DMS79 (cell line): Measurements from ENCODE around the gene FBRSL1.

Experiments used
- DNase-seq: peaks from one replicate; lab custom pipeline; 2025; lab: John Stamatoyannopoulos, UW

The FBRSL1 gene

DNA sequence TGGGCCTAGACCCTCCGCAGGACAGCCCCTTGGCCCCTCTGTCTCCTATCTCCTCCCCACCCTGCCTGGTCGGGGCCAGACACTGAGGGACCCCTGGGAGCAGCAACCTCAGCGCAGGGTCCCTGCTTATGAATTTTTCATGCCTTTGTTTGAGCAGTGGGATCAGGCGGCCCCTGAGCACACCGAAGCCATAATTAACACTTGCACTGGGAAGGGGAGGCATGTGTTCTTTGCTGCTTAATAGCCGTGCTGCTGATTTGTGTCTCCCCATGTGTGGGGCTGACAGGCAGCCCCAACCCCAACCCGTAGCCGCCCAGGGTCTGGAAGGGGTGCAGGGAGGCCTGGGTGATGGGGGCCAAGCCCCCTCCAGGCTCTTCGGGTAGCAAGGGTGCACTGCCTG, 52.7 kb downstream of the FBRSL1 start:
- no peak for DNase-seq

DNA sequence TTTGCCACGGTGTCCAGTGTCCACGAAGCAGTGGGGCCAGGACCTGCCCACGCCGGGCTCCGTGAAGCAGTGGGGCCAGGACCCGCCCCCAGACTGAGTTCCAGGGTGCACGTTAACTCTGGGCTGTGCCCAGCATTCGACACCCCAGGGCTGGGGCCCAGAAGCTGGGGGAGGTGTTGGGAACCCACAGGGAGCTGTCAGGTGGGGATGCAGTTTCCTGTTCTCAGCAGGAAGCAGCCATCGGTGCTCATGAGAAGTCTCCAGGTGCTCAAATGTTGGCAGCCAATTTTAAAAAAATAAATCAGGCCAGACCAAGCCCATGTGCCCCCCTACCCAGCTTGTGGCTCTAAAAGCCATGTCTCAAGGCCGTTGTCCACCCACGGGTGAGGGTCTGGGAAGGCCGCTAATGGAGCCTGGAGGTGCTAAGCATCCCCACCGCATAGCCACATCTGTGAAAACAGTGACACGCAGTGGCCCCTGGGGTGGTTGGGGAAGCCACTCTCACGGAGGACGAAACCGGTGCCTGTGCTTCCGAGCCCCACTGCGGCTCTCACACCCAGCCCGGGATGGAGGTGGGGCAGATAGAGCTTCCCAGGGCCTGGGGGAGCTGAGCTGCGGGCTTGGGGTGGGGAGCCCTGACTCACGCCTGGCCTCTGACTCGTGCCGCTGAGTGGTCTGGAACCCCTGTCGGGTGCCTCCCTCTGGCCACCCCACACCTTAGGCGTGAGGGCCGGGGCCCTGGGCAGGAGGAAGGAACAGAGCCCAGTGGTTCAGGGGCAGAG, 53.5 kb downstream of the FBRSL1 start:
- DNase-seq: no peak

DNA sequence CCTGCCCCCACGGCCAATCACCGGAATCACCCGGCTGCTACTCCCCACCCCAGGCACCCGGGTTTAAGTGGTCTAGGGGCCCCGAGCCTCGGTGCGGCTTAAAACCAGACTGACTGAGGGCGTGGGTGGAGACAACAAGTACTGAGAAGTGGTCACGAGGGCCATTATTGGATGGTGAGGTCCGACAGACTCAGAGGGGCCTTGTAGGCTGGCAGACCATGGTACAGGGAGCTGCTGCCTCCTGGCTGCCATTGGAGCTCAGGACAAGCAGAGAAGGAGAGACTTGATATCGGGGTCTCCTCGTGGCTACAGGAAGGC, 54.1 kb downstream of the FBRSL1 start:
- DNase-seq: no peak

DNA sequence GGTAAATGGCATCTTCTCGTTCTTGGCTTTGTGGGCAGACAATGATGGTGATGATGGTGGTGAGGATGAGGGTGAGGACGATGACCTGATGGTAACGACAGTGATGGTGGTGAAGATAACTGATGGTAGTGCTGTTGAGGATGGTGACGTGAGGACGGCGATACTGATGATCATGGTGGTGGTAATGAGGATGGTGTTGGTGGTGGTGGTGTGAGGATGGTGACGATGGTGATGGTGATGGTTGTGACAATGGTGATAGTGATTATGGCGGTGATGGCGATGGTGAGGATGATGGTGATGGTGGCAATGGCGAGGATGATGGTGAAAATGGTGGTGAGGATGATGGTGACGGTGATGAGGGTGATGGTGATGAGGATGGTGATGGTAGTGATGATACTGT, 54.5 kb downstream of the FBRSL1 start:
- no peak for DNase-seq

DNA sequence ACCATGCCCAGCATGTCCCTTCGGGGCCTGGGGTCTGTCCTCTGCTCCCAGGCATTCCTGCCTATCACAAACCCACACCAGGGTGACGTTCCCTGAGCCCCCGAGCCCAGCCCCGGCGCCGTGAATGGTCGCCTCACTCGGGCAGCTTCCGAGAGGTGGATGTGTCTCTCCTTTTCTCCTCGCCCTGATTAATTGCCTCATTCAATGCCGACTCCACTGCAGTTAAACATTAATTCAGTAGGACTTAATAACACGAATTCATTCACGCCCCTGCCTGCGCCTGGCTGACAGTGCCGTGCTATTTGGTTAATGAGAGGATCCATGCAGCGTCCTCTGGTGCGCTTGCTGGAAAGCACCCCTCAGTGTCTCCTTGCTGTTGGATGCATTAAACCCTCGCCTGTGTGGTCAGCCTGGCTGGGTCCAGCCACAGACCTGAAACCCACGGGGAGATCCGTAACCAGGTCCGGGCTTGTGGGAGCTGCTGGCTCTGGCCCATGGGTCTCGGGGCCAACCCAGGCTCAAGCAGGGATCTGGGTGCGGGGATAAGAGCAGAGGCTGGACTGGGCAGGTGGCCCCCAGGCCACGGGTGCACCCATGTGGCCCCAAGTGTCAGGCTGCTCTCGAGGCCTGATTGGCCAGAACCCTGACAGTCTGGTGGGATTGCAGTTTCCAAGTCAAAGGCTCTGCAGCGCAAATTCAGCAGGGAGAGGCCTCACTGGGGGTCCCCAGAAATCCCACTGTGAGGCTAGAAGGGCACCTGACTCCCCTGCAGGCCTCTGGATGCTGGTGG, 55.4 kb downstream of the FBRSL1 start:
- no peak for DNase-seq

DNA sequence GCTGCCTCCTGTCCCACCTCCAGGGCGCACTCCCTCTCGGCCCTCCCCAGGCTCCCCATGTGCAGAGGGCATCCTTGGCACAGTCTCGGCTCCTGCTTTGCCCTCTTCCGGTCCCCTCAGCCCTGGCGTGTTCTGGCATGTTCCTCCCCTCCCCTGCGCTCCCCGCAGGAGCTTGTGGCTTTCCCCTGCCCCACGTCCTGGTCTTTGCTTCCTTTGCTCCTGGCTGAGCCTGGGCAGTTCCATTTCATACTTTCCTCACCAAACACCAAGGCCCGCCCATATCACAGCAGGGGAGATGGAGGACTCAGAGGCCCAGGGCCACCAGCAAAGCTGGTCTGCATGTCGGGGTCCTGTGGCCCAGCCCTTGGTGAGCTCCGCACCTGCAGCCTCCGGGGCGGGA, 56.0 kb downstream of the FBRSL1 start:
- DNase-seq: no peak

DNA sequence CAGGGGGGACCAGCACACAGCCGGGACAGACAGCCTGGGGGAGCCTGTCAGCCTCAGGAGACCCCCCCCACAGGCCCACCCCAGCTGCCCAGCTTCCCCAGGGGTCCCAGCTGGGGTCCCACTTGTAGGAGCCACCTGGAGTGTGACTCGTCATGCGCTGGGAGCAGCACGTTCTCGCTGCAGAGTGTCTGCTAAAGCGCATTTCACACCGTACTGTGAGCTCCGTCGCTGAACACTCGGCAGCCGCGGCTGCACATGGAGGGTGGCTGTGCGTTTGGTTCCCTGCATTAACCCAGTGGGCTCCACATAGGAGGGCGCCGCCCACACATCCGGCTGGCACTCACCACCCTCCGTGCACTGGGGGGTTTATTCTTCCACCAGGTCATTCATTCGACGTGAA, 56.7 kb downstream of the FBRSL1 start:
- DNase-seq: no peak

DNA sequence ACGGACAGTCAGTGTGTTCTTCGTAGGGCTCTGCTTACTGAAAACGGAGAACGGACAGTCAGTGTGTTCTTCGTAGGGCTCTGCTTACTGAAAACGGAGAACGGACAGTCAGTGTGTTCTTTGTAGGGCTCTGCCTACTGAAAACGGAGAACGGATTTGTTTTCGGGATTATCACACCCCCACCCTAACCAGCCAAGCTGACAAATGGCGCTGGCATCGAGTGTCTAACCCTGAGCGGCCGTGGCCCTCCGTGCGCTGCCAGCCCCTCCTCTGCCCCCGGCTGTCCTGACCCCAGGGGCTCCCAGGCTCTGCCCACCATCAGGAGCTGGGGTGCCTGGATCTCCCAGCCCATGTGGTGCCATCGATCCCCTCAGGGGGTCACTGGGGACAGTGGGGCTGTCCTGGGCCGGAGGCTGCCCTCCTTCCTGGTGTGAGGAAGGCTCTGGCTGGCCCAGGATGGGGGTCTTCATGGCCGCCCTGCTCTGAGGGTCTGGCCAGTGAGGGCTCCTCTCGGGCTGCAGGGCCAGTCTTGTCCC, 57.3 kb downstream of the FBRSL1 start:
- no peak for DNase-seq

DNA sequence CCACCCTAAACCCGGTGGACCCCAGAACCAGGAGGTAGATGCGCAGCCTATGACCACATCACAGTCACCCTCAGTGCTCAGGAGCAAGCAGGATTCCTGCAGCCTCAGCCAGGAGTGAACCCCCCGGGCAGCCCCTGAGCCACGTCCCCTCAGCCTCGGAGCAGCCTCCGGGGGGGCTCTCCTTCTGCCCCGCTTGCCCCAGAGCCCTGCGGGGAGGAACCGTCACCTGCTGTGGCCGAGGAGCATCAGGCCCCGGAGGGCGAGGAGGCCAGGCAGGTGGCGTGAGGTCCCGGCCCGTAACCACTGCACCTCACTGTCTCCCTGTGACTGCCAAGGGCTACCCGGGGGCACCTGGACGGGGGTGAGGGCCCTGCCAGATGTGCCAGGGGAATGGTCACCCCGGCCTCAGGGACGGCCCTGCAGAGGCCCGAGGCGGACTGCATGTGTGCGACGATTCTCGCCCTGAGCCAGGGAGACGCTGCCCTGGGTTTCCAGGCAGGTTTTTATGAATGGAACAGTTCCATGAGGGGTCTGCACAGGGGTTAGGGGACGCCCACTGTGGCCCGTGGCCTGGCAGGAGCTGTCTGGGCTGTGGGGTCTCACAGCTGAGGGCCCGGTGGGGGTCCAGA, 58.6 kb downstream of the FBRSL1 start:
- no peak for DNase-seq

DNA sequence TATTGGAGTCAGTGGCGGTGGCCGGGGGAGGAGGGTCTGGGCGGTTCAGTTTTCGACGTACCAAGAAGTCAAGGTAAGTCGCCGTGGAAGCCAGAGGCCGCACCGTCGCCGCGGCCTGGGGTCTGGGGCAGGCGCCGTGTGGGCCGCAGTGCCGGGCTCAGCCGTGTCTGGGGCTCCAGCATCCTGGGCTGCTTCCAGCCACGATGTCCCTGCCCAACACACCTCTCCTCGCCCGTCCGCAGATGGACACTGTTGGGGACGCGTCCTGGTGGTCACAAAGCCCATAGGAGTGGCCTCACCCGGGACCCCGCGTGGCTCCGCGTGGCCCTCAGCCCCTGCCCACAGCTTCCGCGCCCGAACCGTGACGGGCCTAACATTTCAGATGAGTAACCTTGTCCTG, 59.1 kb downstream of the FBRSL1 start:
- DNase-seq: no peak

DNA sequence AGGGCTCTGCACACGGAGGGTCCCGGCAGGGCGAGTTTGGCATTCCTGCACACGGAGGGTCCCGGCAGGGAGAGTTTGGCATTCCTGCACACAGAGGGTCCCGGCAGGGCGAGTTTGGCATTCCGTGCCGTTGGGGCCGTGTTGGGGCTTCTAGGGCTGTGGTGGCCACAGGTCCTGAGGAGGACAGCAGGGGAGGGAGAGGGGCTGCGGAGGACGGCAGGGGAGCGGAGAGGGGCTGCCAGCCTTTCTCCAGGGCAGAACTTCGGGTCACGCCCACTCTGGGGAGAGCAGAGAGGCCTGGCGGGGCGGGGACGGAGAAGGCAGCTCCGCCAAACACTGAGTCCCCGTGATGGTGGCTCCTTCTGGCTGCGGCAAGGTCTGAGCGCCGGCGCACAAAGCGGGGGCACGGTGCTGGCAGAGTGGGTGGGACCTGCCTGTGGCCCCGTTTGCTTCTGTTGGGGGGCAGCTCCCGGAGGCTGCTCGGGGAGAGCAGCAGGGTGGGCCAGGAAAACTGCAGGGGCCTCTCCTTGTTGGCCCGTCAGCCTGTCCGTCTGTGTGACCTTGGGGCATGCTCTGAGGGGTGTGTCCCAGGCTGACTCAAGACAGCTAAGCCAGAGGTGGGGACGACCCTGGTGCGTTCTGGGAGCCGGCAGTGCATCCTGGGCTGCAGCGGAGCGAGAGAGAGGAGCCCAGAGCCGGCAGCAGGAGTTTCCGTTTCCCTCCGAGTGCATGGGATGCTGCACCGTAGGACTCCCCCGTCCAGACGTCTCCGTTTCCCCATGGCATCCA, 60.3 kb downstream of the FBRSL1 start:
- no peak for DNase-seq

DNA sequence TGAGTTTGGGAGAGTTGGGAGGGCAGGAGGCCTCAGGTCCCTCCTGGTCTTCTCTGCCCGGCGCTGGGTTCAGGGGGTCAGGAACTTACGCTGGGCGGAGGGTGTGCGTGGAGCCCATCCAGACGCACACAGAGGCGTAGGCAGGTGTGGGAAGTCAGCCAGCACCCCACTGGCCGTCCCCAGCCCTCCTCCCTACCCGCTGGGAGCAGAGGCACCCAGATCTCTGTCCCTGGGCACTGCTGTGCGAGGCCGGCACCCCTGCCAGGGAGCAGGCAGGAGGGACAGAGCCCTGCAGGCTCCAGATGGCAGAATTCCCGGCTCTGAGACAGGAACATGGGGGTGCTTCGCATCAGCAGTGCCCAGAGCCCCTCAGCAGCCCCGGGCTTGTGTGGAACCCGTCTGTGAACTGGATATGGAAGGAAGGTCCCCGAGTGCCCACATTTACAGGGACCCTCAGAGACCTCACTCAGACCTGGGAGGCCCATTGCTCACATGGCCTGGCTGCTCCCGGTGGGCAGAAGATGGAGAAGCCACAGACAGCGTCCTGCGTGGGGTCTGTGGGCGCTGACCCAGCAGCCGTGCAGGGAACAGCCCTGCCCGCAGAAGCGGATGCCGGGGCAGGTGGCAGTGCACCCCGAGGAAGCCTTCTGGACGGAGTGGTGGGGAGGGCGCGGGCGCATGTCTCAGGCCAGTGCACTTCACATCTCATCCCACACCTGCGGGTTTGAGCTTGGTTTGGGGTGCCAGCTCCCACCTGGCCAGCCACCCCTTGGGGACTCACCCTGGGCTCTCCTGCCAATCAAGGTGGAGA, 61.1 kb downstream of the FBRSL1 start:
- DNase-seq: no peak

DNA sequence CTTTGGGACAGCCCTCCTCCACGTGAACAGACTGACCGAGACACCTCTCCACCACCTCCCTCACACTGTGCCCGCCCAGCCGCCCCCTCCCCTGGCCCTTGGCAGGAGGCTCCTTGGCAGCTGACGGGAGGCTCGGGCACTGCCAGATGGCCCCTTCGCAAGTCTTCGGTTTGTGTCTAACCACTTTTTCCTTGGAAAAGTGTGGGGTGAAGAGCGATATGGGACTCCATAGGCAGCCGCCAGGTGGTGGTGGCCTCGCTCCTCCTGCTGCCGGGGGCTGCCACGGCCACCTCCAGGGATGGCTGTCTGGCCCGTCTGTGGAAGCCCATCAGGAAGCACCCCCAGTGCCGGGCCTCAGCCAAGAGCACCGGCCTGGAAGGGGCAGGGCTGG, 61.7 kb downstream of the FBRSL1 start:
- no peak for DNase-seq

DNA sequence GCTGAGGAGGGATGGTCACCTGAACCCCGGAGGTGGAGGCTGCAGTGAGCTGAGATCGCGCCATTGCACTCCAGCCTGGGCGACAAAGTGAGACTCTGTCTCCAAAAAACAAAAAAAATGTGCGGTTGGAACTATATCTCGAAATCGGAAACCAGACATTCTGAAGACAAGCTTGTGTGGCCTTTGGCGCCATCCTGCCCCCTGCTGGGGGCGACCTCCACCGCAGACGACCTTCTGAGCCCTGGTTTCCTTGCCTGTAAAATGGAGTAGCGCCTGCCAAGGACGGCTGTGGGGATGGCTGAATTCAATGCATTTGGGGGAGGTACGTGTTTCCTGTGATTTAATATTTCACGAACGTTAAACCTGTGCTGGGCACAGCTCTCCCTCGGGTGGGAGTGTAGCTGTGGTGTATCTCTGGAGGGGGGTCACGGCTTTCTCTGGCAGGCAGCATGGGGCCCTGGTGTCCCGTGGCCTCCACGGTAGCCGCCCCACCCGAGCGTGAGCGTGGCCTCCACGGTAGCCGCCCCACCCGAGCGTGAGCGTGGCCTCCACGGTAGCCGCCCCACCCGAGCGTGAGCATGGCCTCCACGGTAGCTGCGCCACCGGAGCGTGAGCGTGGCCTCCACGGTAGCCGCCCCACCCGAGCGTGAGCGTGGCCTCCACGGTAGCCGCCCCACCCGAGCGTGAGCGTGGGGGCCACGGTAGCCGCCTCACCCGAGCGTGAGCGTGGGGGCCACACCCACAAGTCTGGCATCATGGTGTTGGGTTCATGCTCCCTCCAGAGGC, 65.1 kb downstream of the FBRSL1 start:
- DNase-seq: no peak

DNA sequence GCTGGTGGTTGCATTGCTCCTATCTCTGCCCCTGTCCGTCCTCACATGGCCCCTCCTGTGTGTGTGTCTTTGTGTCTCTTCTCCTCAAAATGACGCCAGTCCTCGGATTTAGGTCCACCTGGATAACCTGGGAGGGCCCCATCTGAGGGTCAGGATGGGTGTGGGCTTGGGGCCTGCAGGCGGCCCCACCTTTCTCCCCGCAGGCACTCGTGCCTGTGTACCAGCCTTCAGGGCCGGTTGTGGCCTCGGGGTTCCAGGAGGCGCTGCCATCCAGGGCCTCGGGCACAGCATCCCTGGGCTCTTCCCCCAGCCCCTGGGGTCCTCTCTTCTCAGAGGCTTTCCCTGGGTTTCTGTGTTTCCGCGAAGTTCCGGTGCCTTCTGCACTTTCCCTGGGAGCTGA, 65.7 kb downstream of the FBRSL1 start:
- DNase-seq: no peak

DNA sequence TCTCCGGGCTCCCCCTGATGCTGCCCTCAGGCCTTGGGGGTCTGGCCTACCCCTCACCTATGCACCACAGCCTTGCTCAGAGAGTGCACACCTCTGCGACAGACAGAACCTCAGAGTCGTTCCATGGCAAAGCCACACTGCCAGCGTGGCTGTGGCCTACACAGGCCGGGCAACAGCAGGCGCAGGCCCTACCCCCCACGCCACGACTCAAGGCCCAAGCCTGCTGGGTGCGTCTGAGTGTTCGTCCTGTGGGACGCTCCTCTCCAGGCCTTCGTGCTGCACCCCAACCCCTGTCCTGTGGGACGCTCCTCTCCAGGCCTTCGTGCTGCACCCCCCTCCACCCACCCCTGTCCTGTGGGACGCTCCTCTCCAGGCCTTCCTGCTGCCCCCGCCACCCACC, 66.3 kb downstream of the FBRSL1 start:
- DNase-seq: no peak

DNA sequence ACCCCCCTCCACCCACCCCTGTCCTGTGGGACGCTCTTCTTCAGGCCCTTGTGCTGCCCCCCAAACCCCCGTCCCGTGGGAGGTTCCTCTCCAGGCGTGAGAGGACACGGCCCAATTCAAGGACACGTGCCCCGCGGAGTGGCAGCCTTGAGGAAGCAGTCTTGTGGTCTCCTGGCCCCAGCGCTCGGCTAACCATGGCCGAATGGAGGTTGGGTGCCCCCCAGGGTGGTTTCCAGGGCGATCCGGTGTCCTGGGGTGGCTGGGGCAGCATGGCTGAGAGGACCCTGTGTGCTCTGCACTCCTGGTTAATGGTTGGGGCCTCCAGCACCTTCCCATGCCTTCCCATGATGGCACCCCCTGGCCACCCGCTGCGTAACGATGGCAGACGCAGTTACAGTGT, 66.8 kb downstream of the FBRSL1 start:
- no peak for DNase-seq

DNA sequence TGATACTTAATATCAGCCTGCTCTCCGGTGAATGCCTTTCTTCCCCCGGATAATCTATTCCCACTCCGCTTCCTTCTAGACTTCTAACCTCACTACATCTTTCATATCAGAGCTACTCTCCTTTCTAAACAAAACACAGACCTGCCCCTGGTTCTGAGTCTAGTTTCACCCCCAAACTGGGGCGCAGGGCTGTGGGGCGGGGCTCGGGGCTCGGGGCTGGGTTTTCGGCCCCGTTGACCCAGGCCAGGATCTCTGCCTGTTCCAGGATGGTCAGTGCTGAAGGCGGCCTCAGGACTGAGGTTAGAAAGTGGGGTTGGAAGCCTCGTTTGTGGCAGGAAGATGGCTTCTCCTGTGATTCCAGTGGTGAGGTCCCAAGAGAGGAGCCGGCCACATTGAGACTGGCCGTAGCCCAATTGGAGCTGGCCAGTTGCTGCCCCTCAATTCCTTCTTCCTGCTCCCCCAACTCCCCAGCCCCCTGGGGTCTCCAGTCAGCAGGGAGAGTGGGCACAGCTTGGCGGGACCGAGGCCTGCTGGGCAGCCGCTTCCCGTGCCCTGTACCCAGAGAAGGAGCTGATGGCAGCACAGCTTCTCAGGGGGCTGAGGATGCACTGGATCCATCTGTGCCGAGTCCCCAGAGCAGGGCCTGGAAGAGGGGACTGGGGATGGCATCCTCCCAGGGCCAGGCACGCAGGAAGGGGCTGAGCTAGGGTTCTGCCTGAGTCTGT, 67.5 kb downstream of the FBRSL1 start:
- DNase-seq: no peak

DNA sequence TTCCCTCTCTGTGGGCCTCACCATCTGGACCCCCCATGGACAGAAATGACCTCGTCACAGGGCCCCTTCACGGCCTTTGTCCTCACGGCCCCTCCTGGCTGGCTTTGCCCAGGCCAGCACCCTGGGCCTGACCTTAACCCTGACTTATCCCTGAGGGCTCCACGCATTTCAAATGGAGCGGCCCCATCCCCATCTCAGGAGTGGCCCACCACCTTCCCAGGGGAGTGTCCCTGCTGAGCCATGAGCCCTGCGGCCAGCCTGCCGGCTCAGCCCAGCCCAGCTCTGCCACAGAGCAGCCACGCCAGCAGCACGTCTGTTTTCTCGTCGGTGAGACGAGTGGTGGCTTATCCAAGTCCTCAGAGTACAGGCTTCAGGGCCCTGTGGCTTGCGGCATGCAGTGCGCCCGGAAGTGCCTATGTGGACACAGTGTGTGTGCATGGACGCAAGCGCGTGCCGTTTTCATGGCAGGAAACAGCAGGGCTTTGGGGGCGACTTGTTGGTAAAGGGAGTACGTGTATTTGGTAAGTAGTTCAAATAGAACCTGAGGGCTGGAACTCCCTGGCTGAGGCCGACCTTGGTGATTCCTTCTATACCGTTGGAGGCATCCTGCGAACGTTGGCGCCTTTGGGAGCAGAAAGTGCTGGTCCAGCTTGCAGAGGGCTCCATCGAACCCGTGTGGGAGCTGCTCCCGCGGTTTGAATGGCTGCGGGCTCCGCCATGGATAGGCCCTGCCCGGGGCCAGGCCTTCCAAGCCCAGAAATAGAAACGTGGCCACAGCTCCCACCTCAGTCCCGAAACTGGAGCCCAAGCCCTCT, 68.3 kb downstream of the FBRSL1 start:
- DNase-seq: no peak
